GM12878 (cell line): ENCODE results near the gene ELK3. TPM values are rescaled to one million over a fixed set of nuclear protein-coding genes. Genes with fewer than 3 reads are reported as not detected.

ENCODE experiments used
- ATAC-seq: fragments of 200-7000 bp; cut with Tn5 transposase; 3 replicates; pipeline ENCODE4 v1.9.1; 2020; ENCODE audit warnings: mild to moderate bottlenecking, moderate library complexity
- BruUV-seq: library from RNA; stranded (reverse); fragments of 400-500 nt; replicated peaks from 2 replicates; lab custom pipeline; 2021; lab: Mats Ljungman, UMichigan
- CTCF ChIA-PET: fragments of 300-600 bp; sonication (Branson Sonifier 250); formaldehyde crosslinking; extraction: SDS; loops from one replicate; lab custom pipeline; 2021; ENCODE audit warnings: inconsistent platforms; lab: Yijun Ruan, JAX
- POLR2A ChIA-PET: fragments of 350-600 bp; formaldehyde crosslinking; extraction: SDS; loops from one replicate; lab custom pipeline; 2021; ENCODE audit warnings: inconsistent platforms; lab: Charles Lee
- RAD21 ChIA-PET: fragments of 300-600 bp; sonication (Branson Sonifier 250); formaldehyde crosslinking; loops from one replicate; lab custom pipeline; 2023; ENCODE audit warnings: antibody characterized with exemption; ENCODE audit not compliant: unreplicated experiment; lab: Charles Lee
- SMC1A ChIA-PET: fragments of 300-600 bp; sonication (Branson Sonifier 250); formaldehyde crosslinking; loops from one replicate; lab custom pipeline; 2023; ENCODE audit not compliant: unreplicated experiment, uncharacterized antibody; lab: Charles Lee
- DNase-seq: peaks from one replicate; pipeline ENCODE4 v3.0.0-alpha.2; 2011; ENCODE audit warnings: low read depth, low spot score
- FAIRE-seq: peaks from 3 replicates; lab custom pipeline; 2011; peaks lifted over from hg19 to GRCh38; lab: Jason Lieb, UNC
- H2AFZ ChIP-seq: 2 replicates; pipeline ENCODE4 v1.6.0; 2011; ENCODE audit warnings: low read depth, low read length, control low read depth; ENCODE audit not compliant: control insufficient read depth
- H3K27ac ChIP-seq: 2 replicates; pipeline ENCODE4 v1.5.1; 2011; ENCODE audit warnings: control low read depth; ENCODE audit not compliant: control insufficient read depth, insufficient read depth
- H3K27me3 ChIP-seq, 2 experiments: replicated peaks in 1 of 2; 2 replicates each; pipeline versions ENCODE4 v1.6.0 to v1.6.1; 2011; ENCODE audit warnings: low read length in 1 of 2; ENCODE audit not compliant: control insufficient read depth in 2 of 2, insufficient read depth in 2 of 2
- H3K36me3 ChIP-seq, 2 experiments: 2 replicates each; pipeline ENCODE4 v1.5.1; 2011; ENCODE audit warnings: low read length in 1 of 2; ENCODE audit not compliant: control insufficient read depth in 2 of 2, insufficient read depth in 2 of 2
- H3K4me1 ChIP-seq: 2 replicates; pipeline ENCODE4 v1.6.1; 2011; ENCODE audit warnings: mild to moderate bottlenecking, low read length, moderate library complexity, mixed read lengths; ENCODE audit not compliant: control insufficient read depth, insufficient read depth
- H3K4me2 ChIP-seq: 2 replicates; pipeline ENCODE4 v1.6.0; 2011; ENCODE audit warnings: control low read depth; ENCODE audit not compliant: control insufficient read depth, insufficient read depth
- H3K4me3 ChIP-seq: fragments of 200-600 bp; sonication (generic); 2 replicates; pipeline ENCODE4 v1.5.1; 2016
- H3K79me2 ChIP-seq: 2 replicates; pipeline ENCODE4 v1.6.0; 2011; ENCODE audit warnings: low read length; ENCODE audit not compliant: control insufficient read depth, insufficient read depth
- H3K9ac ChIP-seq: 2 replicates; pipeline ENCODE4 v1.8.0; 2011; ENCODE audit warnings: low read length, control low read depth, mixed read lengths; ENCODE audit not compliant: control insufficient read depth, insufficient read depth
- H3K9me3 ChIP-seq: replicated peaks from 3 replicates; pipeline ENCODE4 v1.5.1; 2011; ENCODE audit warnings: mild to moderate bottlenecking, low read length; ENCODE audit not compliant: control insufficient read depth, insufficient read depth
- H4K20me1 ChIP-seq: 2 replicates; pipeline ENCODE4 v1.6.0; 2011; ENCODE audit not compliant: control insufficient read depth, insufficient read depth
- E2F4 ChIP-seq: IDR thresholded peaks from 2 replicates; pipeline ENCODE4 v1.6.1; 2012; ENCODE audit warnings: low read depth, low read length, improper control_type of control experiment
- ELK1 ChIP-seq: IDR thresholded peaks from 2 replicates; pipeline ENCODE4 v1.6.1; 2012; ENCODE audit warnings: low read depth, low read length, improper control_type of control experiment
- MAX ChIP-seq: IDR thresholded peaks from 2 replicates; pipeline ENCODE4 v1.6.1; 2012; ENCODE audit warnings: low read depth, low read length, improper control_type of control experiment
- RELA ChIP-seq: fragments of 450-650 bp; IDR thresholded peaks from 2 replicates; pipeline ENCODE4 v1.8.0; 2014; ENCODE audit warnings: borderline replicate concordance; ENCODE audit not compliant: partially characterized antibody
- WGBS: methylation state at CpG from one replicate; pipeline ENCODE4 v1.1.6; 2016; ENCODE audit warnings: low lambda C conversion rate; ENCODE audit not compliant: insufficient replicate concordance, insufficient coverage; ENCODE audit errors: missing lambda C conversion rate; 5-methylcytosine and 5-hydroxymethylcytosine counted together
- in situ Hi-C: fragments of 300-500 bp; cut with MboI; formaldehyde crosslinking; loops from 9 replicates; pipeline ENCODE4 v1.14.3; 2018; ENCODE audit warnings: mixed read lengths
- intact Hi-C: fragments of 100-400 bp; cut with micrococcal nuclease; formaldehyde crosslinking; loops from one replicate; pipeline ENCODE4 v1.14.2; 2022; ENCODE audit not compliant: unreplicated experiment
- polyA plus RNA-seq, 11 experiments: library from polyadenylated mRNA; depleted of rRNA in 4 of 11; unstranded in 6 of 11; stranded (reverse) in 5 of 11; fragments of >200 nt; fragmentation: Nextera tagmentation in 4 of 11; fragmentation: Illumina TruSeq in 1 of 11; extraction: Ambion mirVana in 4 of 11; extraction: Trizol in 1 of 11; gene quantifications; 1 replicate in 1 of 11; 2 replicates in 10 of 11; pipeline versions ENCODE4 v1.2.1 to v1.2.3, GENCODE V29; 2011 to 2016; ENCODE audit warnings: inconsistent platforms in 2 of 11, missing spikeins in 2 of 11, low read depth in 1 of 11
- total RNA-seq, 4 experiments: library from RNA; depleted of rRNA in 3 of 4; stranded (reverse); fragments of >200 nt in 3 of 4; fragmentation: Illumina TruSeq in 1 of 4; extraction: Trizol in 1 of 4; gene quantifications; 2 replicates each; pipeline versions ENCODE4 v1.2.1 to v1.2.3, GENCODE V29; 2013 to 2021

Gene ELK3
- total and polyA plus RNA-seq, 10 of the 15 experiments (the other 5 are each of a cell fraction or from before 2014, with no cell fraction given) = 0.37 to 4.8 (median 0.88) TPM

GRCh38 chr12:96230646-96231045, 36.5 kb downstream of the ELK3 start (continued):
- no peak for TF ChIP-seq RELA
- TF ChIP-seq MAX = no peak
- no peak for TF ChIP-seq ELK1
- TF ChIP-seq, all 136 proteins: peak for 0

GRCh38 chr12:96233168-96233567, 39.0 kb downstream of the ELK3 start:
- ChIA-PET SMC1A (interaction anchor here (1.5 kb wide), 1 partner anchor 17 kb away, joined by 4 read pairs; no protein-coding TSS in a partner anchor), POLR2A (no interaction called here), RAD21 (no interaction called here), CTCF (interaction anchor here (1.4 kb wide), 1 partner anchor 18 kb away, joined by 3 read pairs; no protein-coding TSS in a partner anchor)
- Histone ChIP-seq H3K9me3 (no peaks in the 10 kb centered on the region), H3K9ac (no peak overlapping the region), H3K4me3 (no peak overlapping the region), H4K20me1 (no peaks in the 10 kb centered on the region), H3K36me3 (peaks cover 0 to 2% of the 10 kb centered on the region in 2 experiments; a peak in 2 of 4 replicates), H3K27ac (no peak overlapping the region), H3K4me2 (no peak overlapping the region), H3K27me3 (no peaks in the 10 kb centered on the region), H3K79me2 (no peaks in the 10 kb centered on the region), H2AFZ (no peak overlapping the region), H3K4me1 (no peaks in the 10 kb centered on the region)
- DNase-seq (no peak), ATAC-seq (no peak), FAIRE-seq (no peak)
- 70% methylated on average over 7 of the region's 7 CpGs for WGBS
- no TSS peak for BruUV-seq
- in situ Hi-C loops = no loop called here
- intact Hi-C loops = no loop called here
- no peak for TF ChIP-seq E2F4
